ENCODE data around the gene PREX1. TPM values are rescaled to one million over a fixed set of nuclear protein-coding genes. Genes with fewer than 3 reads are reported as not detected.
"Not testable (repeated sequence)": the region's sequence is repeated elsewhere in the genome, so short reads cannot be mapped to it uniquely, and the experiment has no call there.

PREX1 gene
- total and polyA plus RNA-seq, 10 donors, result 36.7 to 279 (median 157) TPM

- intact Hi-C loops (cut with DNase I; ENCODE audit: low total_unique reads), result no loop called here
- 84 to 97% (median 96%) methylated on average over 4 to 7 of the region's 7 CpGs for WGBS, 5 donors
- Histone ChIP-seq H3K36me3 (peaks cover 0 to 11% (median 0%) of the 10 kb centered on the region in 6 donors), H3K27me3 (replicated peaks in 1 of 7) (no peaks in the 10 kb centered on the region), H3K9me3 (peaks cover 0 to 10% (median 2%) of the 10 kb centered on the region in 8 donors), H3K27ac (peak overlapping the region in 7 of 8 donors; percentile 17 to 97 (median 86)), H3K4me1 (peaks cover 44 to 100% (median 85%) of the 10 kb centered on the region in 6 donors), H3K4me3 (peak overlapping the region in 1 of 8 donors; percentile 52)
- peak; percentile 75 for DNase-seq
- TF ChIP-seq POLR2AphosphoS5 (IDR thresholded peaks at IDR 0.05) (peak in 1 of 3 donors; percentile 43), POLR2A (IDR thresholded peaks at IDR 0.05) (no peak)
Measured at GRCh38 chr20:48776306-48776705, 51.5 kb downstream of the PREX1 start.

GRCh38 chr20:48775545-48775944, 52.3 kb downstream of the PREX1 start:
- Histone ChIP-seq H3K4me1 (peaks cover 45 to 100% (median 85%) of the 10 kb centered on the region in 6 donors), H3K36me3 (peaks cover 0 to 14% (median 0%) of the 10 kb centered on the region in 6 donors), H3K4me3 (peak overlapping the region in 1 of 8 donors; percentile 52), H3K27ac (peak overlapping the region in 7 of 8 donors; percentile 71 to 97 (median 86))
- intact Hi-C loops (cut with DNase I; ENCODE audit: low total_unique reads); H3K27me3 ChIP-seq (replicated peaks in 1 of 7); H3K9me3 ChIP-seq; DNase-seq: not testable (repeated sequence)
- 95 to 97% (median 97%) methylated on average over 7 of the region's 7 CpGs for WGBS, 5 donors

- no peaks in the 10 kb centered on the region for H3K27me3 ChIP-seq (replicated peaks in 1 of 7)
- no peak for TF ChIP-seq POLR2A (IDR thresholded peaks at IDR 0.05)
- TF ChIP-seq CTCF (IDR thresholded peaks at IDR 0.05 in 8 of 11, conservative IDR thresholded peaks at IDR 0.05 in 3 of 11), result no peak
- peak in 2 of 3 donors; percentile 40 to 63 for TF ChIP-seq POLR2AphosphoS5 (IDR thresholded peaks at IDR 0.05)
- H3K9me3 ChIP-seq, result peaks cover 0 to 7% (median 1%) of the 10 kb centered on the region in 8 donors
- H3K36me3 ChIP-seq, result peaks cover 0 to 19% (median 0%) of the 10 kb centered on the region in 6 donors
- 68 to 89% (median 77%) methylated on average over 7 to 11 of the region's 11 CpGs for WGBS, 5 donors
- intact Hi-C loops (cut with DNase I; ENCODE audit: low total_unique reads), result no loop called here
- peak overlapping the region in 1 of 8 donors; percentile 52 for H3K4me3 ChIP-seq
- H3K27ac ChIP-seq, result peak overlapping the region; percentile 36 to 97 (median 80)
- peaks cover 53 to 100% (median 90%) of the 10 kb centered on the region in 6 donors for H3K4me1 ChIP-seq
- DNase-seq, result peak; percentile 76
Measured at GRCh38 chr20:48774696-48775095, 53.1 kb downstream of the PREX1 start.

GRCh38 chr20:48773837-48774418, 53.9 kb downstream of the PREX1 start:
- Histone ChIP-seq H3K4me1 (peaks cover 61 to 100% (median 96%) of the 10 kb centered on the region in 6 donors), H3K27ac (peak overlapping the region; percentile 36 to 97 (median 80)), H3K9me3 (no peaks in the 10 kb centered on the region), H3K4me3 (peak overlapping the region in 1 of 8 donors; percentile 52), H3K36me3 (peaks cover 0 to 13% (median 0%) of the 10 kb centered on the region in 6 donors), H3K27me3 (replicated peaks in 1 of 7) (no peaks in the 10 kb centered on the region)
- intact Hi-C loops (cut with DNase I; ENCODE audit: low total_unique reads), result no loop called here
- TF ChIP-seq POLR2AphosphoS5 (IDR thresholded peaks at IDR 0.05) (peak in 2 of 3 donors; percentile 66 to 83), POLR2A (IDR thresholded peaks at IDR 0.05) (no peak), CTCF (IDR thresholded peaks at IDR 0.05 in 8 of 11, conservative IDR thresholded peaks at IDR 0.05 in 3 of 11) (no peak)
- peak; percentile 87 for DNase-seq
- WGBS, 5 donors, result 29 to 49% (median 39%) methylated on average over 13 to 14 of the region's 14 CpGs

Data from spleen (tissue), 11 donors.